Hepatocyte (in vitro differentiated cells): Measurements from ENCODE around the gene ALG9.

Experiments used
- CTCF ChIP-seq: fragments of 200-600 bp; sonication (generic); IDR thresholded peaks from 2 replicates; pipeline ENCODE4 v1.5.1; 2016; ENCODE audit warnings: antibody characterized with exemption, mild to moderate bottlenecking; ENCODE audit not compliant: poor library complexity
- EZH2 ChIP-seq: fragments of 200-600 bp; sonication (generic); IDR thresholded peaks from 2 replicates; pipeline ENCODE4 v1.6.1; 2016; ENCODE audit warnings: antibody characterized with exemption, mild to moderate bottlenecking, borderline replicate concordance

- TF ChIP-seq CTCF (no peak), EZH2 (no peak)
Observed at GRCh38 chr11:111870522-111870885, 877 bp downstream of the ALG9 start.
